SK-N-SH treated with all-trans-retinoic acid at 6 μM for 48 hours (cell line): ENCODE measurements around the gene TCTN1.

Experiments
- ATAC-seq: fragments of 200-7000 bp; cut with Tn5 transposase; 3 replicates; pipeline ENCODE4 v1.9.1; 2020; ENCODE audit warnings: mild to moderate bottlenecking, moderate library complexity
- ARNTL ChIP-seq: fragments of 450-650 bp; formaldehyde crosslinking; IDR thresholded peaks from 2 replicates; pipeline ENCODE4 v1.5.0; 2020; ENCODE audit warnings: low read depth, mild to moderate bottlenecking, moderate library complexity, borderline replicate concordance
- BACH2 ChIP-seq: fragments of 250-450 bp; sonication (Bioruptor Pico); IDR thresholded peaks from 2 replicates; pipeline ENCODE4 v1.9.0; 2021; ENCODE audit warnings: mild to moderate bottlenecking, borderline replicate concordance
- CSDC2 ChIP-seq: fragments of 250-450 bp; sonication (Bioruptor Pico); IDR thresholded peaks from 2 replicates; pipeline ENCODE4 v1.5.0; 2020; ENCODE audit warnings: mild to moderate bottlenecking, moderate library complexity
- ESRRG ChIP-seq: fragments of 250-450 bp; sonication (Bioruptor Pico); IDR thresholded peaks from 2 replicates; pipeline ENCODE4 v1.6.1; 2021; ENCODE audit warnings: mild to moderate bottlenecking
- GLIS3 ChIP-seq: fragments of 250-450 bp; sonication (Bioruptor Pico); IDR thresholded peaks from 2 replicates; pipeline ENCODE4 v1.5.0; 2020; ENCODE audit warnings: mild to moderate bottlenecking, moderate library complexity
- ISL1 ChIP-seq: fragments of 250-450 bp; sonication (Bioruptor Pico); IDR thresholded peaks from 2 replicates; pipeline ENCODE4 v2.1.2; 2022; ENCODE audit warnings: mild to moderate bottlenecking, moderate library complexity
- OSR1 ChIP-seq: fragments of 250-450 bp; sonication (Bioruptor Pico); IDR thresholded peaks from 2 replicates; pipeline ENCODE4 v1.8.0; 2022; ENCODE audit warnings: moderate library complexity, mild to moderate bottlenecking, inconsistent platforms
- POU6F1 ChIP-seq: fragments of 250-450 bp; sonication (Bioruptor Pico); IDR thresholded peaks from 2 replicates; pipeline ENCODE4 v1.8.0; 2021; ENCODE audit warnings: low read depth, mild to moderate bottlenecking, moderate library complexity, borderline replicate concordance
- PPARA ChIP-seq: fragments of 250-450 bp; sonication (Bioruptor Pico); IDR thresholded peaks from 2 replicates; pipeline ENCODE4 v1.5.0; 2020; ENCODE audit warnings: mild to moderate bottlenecking, borderline replicate concordance
- RARB ChIP-seq: fragments of 250-450 bp; sonication (Bioruptor Pico); IDR thresholded peaks from 2 replicates; pipeline ENCODE4 v1.8.0; 2021; ENCODE audit warnings: mild to moderate bottlenecking, moderate library complexity
- SNAI2 ChIP-seq: fragments of 250-450 bp; sonication (Bioruptor Pico); IDR thresholded peaks from 2 replicates; pipeline ENCODE4 v1.5.0; 2020; ENCODE audit warnings: mild to moderate bottlenecking, moderate library complexity
- TCF4 ChIP-seq: fragments of 250-450 bp; sonication (Bioruptor Pico); IDR thresholded peaks from 2 replicates; pipeline ENCODE4 v1.8.0; 2021; ENCODE audit warnings: mild to moderate bottlenecking, moderate library complexity, borderline replicate concordance
- TOX ChIP-seq: fragments of 250-450 bp; sonication (Bioruptor Pico); IDR thresholded peaks from 2 replicates; pipeline ENCODE4 v1.8.0; 2021; ENCODE audit warnings: mild to moderate bottlenecking, moderate library complexity, borderline replicate concordance
- ZC3H10 ChIP-seq: fragments of 250-450 bp; sonication (Bioruptor Pico); IDR thresholded peaks from 2 replicates; pipeline ENCODE4 v1.5.1; 2021; ENCODE audit warnings: mild to moderate bottlenecking, moderate library complexity
- ZFP3 ChIP-seq: fragments of 250-450 bp; sonication (Bioruptor Pico); IDR thresholded peaks from 2 replicates; pipeline ENCODE4 v1.5.0; 2020; ENCODE audit warnings: mild to moderate bottlenecking, moderate library complexity
- ZFP30 ChIP-seq: fragments of 450-650 bp; formaldehyde crosslinking; IDR thresholded peaks from 2 replicates; pipeline ENCODE4 v1.5.0; 2022; ENCODE audit warnings: mild to moderate bottlenecking, moderate library complexity
- ZNF565 ChIP-seq: fragments of 450-650 bp; formaldehyde crosslinking; conservative IDR thresholded peaks from 2 replicates; pipeline ENCODE4 v1.5.0; 2020; ENCODE audit warnings: low read depth, mild to moderate bottlenecking, moderate library complexity
- ZNF8 ChIP-seq: fragments of 450-650 bp; formaldehyde crosslinking; IDR thresholded peaks from 2 replicates; pipeline ENCODE4 v1.5.0; 2020; ENCODE audit warnings: mild to moderate bottlenecking, moderate library complexity
- TF ChIP-seq, protein P1 (sequence below): fragments of 250-450 bp; sonication (Bioruptor Pico); IDR thresholded peaks from 2 replicates; pipeline ENCODE4 v1.8.0; 2020; ENCODE audit warnings: mild to moderate bottlenecking, moderate library complexity, borderline replicate concordance
- TF ChIP-seq, protein P2 (sequence below): fragments of 250-450 bp; sonication (Bioruptor Pico); IDR thresholded peaks from 2 replicates; pipeline ENCODE4 v1.5.1; 2021; ENCODE audit warnings: mild to moderate bottlenecking, moderate library complexity
- TF ChIP-seq, protein P3 (sequence below): fragments of 250-450 bp; sonication (Bioruptor Pico); IDR thresholded peaks from 2 replicates; pipeline ENCODE4 v1.5.0; 2020; ENCODE audit warnings: mild to moderate bottlenecking, moderate library complexity

Gene TCTN1

GRCh38 chr12:110690127-110690430 lies 76.2 kb downstream of the TCTN1 start:
- TF ChIP-seq POU6F1 (CRISPR knock-in tag) (no peak), GLIS3 (CRISPR knock-in tag) (no peak), TOX (CRISPR knock-in tag) (no peak), RARB (CRISPR knock-in tag) (no peak)
- ATAC-seq: no peak

GRCh38 chr12:110693731-110694130 lies 79.8 kb downstream of the TCTN1 start:
- ATAC-seq: no peak
- TF ChIP-seq TCF4 (CRISPR knock-in tag) (no peak), ESRRG (no peak), POU6F1 (CRISPR knock-in tag) (no peak), OSR1 (CRISPR knock-in tag) (no peak), BACH2 (CRISPR knock-in tag) (no peak), ARNTL (CRISPR knock-in tag) (no peak), SNAI2 (CRISPR knock-in tag) (no peak), ISL1 (no peak), ZFP3 (CRISPR knock-in tag) (no peak), ZFP30 (CRISPR knock-in tag) (no peak), PPARA (no peak), ZNF565 (CRISPR knock-in tag) (no peak), RARB (CRISPR knock-in tag) (no peak), GLIS3 (CRISPR knock-in tag) (no peak)
- TF ChIP-seq, protein P1, sequence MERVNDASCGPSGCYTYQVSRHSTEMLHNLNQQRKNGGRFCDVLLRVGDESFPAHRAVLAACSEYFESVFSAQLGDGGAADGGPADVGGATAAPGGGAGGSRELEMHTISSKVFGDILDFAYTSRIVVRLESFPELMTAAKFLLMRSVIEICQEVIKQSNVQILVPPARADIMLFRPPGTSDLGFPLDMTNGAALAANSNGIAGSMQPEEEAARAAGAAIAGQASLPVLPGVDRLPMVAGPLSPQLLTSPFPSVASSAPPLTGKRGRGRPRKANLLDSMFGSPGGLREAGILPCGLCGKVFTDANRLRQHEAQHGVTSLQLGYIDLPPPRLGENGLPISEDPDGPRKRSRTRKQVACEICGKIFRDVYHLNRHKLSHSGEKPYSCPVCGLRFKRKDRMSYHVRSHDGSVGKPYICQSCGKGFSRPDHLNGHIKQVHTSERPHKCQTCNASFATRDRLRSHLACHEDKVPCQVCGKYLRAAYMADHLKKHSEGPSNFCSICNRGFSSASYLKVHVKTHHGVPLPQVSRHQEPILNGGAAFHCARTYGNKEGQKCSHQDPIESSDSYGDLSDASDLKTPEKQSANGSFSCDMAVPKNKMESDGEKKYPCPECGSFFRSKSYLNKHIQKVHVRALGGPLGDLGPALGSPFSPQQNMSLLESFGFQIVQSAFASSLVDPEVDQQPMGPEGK: no peak
- TF ChIP-seq, protein P2, sequence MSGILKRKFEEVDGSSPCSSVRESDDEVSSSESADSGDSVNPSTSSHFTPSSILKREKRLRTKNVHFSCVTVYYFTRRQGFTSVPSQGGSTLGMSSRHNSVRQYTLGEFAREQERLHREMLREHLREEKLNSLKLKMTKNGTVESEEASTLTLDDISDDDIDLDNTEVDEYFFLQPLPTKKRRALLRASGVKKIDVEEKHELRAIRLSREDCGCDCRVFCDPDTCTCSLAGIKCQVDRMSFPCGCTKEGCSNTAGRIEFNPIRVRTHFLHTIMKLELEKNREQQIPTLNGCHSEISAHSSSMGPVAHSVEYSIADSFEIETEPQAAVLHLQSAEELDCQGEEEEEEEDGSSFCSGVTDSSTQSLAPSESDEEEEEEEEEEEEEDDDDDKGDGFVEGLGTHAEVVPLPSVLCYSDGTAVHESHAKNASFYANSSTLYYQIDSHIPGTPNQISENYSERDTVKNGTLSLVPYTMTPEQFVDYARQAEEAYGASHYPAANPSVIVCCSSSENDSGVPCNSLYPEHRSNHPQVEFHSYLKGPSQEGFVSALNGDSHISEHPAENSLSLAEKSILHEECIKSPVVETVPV (CRISPR knock-in tag): no peak
- TF ChIP-seq, protein P3, sequence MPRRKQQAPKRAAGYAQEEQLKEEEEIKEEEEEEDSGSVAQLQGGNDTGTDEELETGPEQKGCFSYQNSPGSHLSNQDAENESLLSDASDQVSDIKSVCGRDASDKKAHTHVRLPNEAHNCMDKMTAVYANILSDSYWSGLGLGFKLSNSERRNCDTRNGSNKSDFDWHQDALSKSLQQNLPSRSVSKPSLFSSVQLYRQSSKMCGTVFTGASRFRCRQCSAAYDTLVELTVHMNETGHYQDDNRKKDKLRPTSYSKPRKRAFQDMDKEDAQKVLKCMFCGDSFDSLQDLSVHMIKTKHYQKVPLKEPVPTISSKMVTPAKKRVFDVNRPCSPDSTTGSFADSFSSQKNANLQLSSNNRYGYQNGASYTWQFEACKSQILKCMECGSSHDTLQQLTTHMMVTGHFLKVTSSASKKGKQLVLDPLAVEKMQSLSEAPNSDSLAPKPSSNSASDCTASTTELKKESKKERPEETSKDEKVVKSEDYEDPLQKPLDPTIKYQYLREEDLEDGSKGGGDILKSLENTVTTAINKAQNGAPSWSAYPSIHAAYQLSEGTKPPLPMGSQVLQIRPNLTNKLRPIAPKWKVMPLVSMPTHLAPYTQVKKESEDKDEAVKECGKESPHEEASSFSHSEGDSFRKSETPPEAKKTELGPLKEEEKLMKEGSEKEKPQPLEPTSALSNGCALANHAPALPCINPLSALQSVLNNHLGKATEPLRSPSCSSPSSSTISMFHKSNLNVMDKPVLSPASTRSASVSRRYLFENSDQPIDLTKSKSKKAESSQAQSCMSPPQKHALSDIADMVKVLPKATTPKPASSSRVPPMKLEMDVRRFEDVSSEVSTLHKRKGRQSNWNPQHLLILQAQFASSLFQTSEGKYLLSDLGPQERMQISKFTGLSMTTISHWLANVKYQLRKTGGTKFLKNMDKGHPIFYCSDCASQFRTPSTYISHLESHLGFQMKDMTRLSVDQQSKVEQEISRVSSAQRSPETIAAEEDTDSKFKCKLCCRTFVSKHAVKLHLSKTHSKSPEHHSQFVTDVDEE: no peak
- TF ChIP-seq, all 23 proteins: peak for 0

GRCh38 chr12:110694330-110694901 lies 80.5 kb downstream of the TCTN1 start:
- TF ChIP-seq TCF4 (CRISPR knock-in tag) (peak; percentile 29; the same call in 1 of the 2 replicates), SNAI2 (CRISPR knock-in tag) (no peak)
- TF ChIP-seq, all 23 proteins: peak for 1
- peak; percentile 8; the same call in 1 of the 3 replicates for ATAC-seq

DNA sequence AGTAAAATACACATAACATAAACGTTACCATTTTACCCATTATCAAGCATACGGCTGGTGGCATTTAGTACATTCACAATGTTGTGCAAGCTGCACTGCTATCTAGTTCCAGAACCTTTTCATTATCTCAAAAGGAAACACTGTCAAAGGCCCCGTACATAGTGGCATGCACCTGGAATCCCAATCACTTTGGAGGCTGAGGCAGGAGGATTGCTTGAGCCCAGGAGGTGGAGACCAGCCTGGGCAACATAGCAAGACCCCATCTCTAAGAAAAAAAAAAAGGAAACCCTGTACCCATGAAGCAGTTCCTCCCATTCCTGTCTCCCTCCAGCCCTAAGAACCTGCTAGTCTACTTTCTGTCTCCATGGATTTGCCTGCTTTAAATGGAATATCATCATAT lies 82.4 kb downstream of the TCTN1 start:
- ATAC-seq: no peak
- no peak for TF ChIP-seq TOX (CRISPR knock-in tag)
- TF ChIP-seq ZNF8 (CRISPR knock-in tag): no peak
- TF ChIP-seq, protein P2 (CRISPR knock-in tag): no peak
- no peak for TF ChIP-seq CSDC2
- TF ChIP-seq ESRRG: no peak
- no peak for TF ChIP-seq ZFP30 (CRISPR knock-in tag)
- no peak for TF ChIP-seq OSR1 (CRISPR knock-in tag)
- TF ChIP-seq TCF4 (CRISPR knock-in tag): no peak
- TF ChIP-seq BACH2 (CRISPR knock-in tag): no peak
- no peak for TF ChIP-seq ZC3H10 (CRISPR knock-in tag)
- TF ChIP-seq, protein P1: no peak
- no peak for TF ChIP-seq SNAI2 (CRISPR knock-in tag)
